GM23338 (cell line): ENCODE data around the gene ARF6.

ENCODE experiments used
- EZH2 ChIP-seq: fragments of 200-600 bp; sonication (generic); IDR thresholded peaks from one replicate; pipeline ENCODE4 v1.8.0; 2017; ENCODE audit warnings: antibody characterized with exemption, mild to moderate bottlenecking, low read depth; ENCODE audit not compliant: unreplicated experiment
- JUNB ChIP-seq: IDR thresholded peaks from one replicate; pipeline ENCODE4 v1.6.1; 2016; ENCODE audit warnings: antibody characterized with exemption; ENCODE audit not compliant: unreplicated experiment
- NANOG ChIP-seq: IDR thresholded peaks from 2 replicates; pipeline ENCODE4 v1.6.1; 2016; ENCODE audit warnings: antibody characterized with exemption, borderline replicate concordance
- REST ChIP-seq: IDR thresholded peaks from one replicate; pipeline ENCODE4 v1.6.1; 2018; ENCODE audit warnings: antibody characterized with exemption; ENCODE audit not compliant: unreplicated experiment
- TF ChIP-seq, protein P1 (sequence below), 2 experiments: fragments of 200-600 bp in 1 of 2; sonication (generic) in 1 of 2; conservative IDR thresholded peaks; 2 replicates each; pipeline versions ENCODE4 v1.5.1 to v1.6.1; 2016 to 2017; ENCODE audit warnings: antibody characterized with exemption in 2 of 2, low read depth in 2 of 2, mild to moderate bottlenecking in 2 of 2, moderate library complexity in 1 of 2

- TF ChIP-seq, protein P1, sequence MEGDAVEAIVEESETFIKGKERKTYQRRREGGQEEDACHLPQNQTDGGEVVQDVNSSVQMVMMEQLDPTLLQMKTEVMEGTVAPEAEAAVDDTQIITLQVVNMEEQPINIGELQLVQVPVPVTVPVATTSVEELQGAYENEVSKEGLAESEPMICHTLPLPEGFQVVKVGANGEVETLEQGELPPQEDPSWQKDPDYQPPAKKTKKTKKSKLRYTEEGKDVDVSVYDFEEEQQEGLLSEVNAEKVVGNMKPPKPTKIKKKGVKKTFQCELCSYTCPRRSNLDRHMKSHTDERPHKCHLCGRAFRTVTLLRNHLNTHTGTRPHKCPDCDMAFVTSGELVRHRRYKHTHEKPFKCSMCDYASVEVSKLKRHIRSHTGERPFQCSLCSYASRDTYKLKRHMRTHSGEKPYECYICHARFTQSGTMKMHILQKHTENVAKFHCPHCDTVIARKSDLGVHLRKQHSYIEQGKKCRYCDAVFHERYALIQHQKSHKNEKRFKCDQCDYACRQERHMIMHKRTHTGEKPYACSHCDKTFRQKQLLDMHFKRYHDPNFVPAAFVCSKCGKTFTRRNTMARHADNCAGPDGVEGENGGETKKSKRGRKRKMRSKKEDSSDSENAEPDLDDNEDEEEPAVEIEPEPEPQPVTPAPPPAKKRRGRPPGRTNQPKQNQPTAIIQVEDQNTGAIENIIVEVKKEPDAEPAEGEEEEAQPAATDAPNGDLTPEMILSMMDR (conservative IDR thresholded peaks at IDR 0.05; ENCODE audit: low read depth in 2 of 2), result no peak
- TF ChIP-seq EZH2 (no peak), JUNB (no peak), REST (no peak), NANOG (no peak)
Observed at GRCh38 chr14:49933704-49934103, 40.8 kb downstream of the ARF6 start.
